PFSK-1 (cell line): Measurements from ENCODE around the gene TPSD1.

Experiments
- FOXP2 ChIP-seq: optimal IDR thresholded peaks from 2 replicates; pipeline ENCODE3; 2011; ENCODE audit warnings: borderline replicate concordance, control low read depth, inconsistent platforms; ENCODE audit not compliant: insufficient read depth; ENCODE audit errors: extremely low read length, extremely low read depth
- POLR2AphosphoS5 ChIP-seq: IDR thresholded peaks from 2 replicates; pipeline ENCODE4 v1.6.1; 2012; ENCODE audit warnings: low read depth, mild to moderate bottlenecking, control low read depth, low read length, moderate library complexity
- SIN3A ChIP-seq: IDR thresholded peaks from 2 replicates; pipeline ENCODE4 v1.6.1; 2012; ENCODE audit warnings: mild to moderate bottlenecking, low read length, moderate library complexity, borderline replicate concordance; ENCODE audit not compliant: insufficient read depth
- TAF1 ChIP-seq: IDR thresholded peaks from 2 replicates; pipeline ENCODE4 v1.6.1; 2012; ENCODE audit warnings: low read length, control low read depth, borderline replicate concordance; ENCODE audit not compliant: insufficient read depth
- TF ChIP-seq, protein P1 (sequence below), 2 experiments: IDR thresholded peaks; 2 replicates each; pipeline versions ENCODE4 v1.6.1 to v1.8.0; 2011 to 2012; ENCODE audit warnings: low read depth in 2 of 2, low read length in 2 of 2, control low read depth in 1 of 2, inconsistent platforms in 1 of 2, mild to moderate bottlenecking in 1 of 2, moderate library complexity in 1 of 2; ENCODE audit not compliant: insufficient read depth in 1 of 2

The TPSD1 gene

DNA sequence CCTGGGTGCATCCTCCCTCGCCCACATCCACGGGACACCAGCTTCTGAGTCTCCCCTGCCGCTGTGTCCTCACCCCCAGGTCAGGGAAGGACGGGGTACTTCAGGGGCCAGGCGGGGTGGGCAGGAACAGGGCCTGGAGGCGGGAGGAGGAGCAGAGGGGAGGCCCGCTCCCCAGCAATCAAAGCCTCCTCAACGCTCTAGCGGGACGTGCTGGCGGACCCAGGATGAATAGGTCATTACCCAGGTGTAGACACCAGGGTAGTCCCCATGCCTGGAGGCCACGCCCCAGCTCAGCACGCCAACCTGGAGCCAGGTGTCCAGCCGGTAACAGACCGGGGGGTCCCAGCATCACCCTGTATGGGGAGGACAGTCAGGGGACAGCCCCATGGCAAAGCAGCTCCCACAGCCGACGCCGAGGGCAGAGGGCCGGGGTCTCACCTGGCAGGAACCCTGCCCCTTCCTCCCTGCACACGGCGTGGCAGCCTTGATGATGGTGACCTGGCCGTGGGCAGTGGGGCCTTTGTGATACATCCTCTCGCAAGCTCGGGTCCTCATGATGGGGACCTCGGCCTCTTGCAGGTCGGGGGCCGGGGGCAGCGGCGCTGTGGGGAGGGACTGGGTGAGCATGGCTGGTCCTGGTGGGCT, 24.2 kb downstream of the TPSD1 start:
- TF ChIP-seq POLR2AphosphoS5 (no peak), SIN3A (no peak), TAF1 (no peak), FOXP2 (no peak)
- TF ChIP-seq, protein P1, sequence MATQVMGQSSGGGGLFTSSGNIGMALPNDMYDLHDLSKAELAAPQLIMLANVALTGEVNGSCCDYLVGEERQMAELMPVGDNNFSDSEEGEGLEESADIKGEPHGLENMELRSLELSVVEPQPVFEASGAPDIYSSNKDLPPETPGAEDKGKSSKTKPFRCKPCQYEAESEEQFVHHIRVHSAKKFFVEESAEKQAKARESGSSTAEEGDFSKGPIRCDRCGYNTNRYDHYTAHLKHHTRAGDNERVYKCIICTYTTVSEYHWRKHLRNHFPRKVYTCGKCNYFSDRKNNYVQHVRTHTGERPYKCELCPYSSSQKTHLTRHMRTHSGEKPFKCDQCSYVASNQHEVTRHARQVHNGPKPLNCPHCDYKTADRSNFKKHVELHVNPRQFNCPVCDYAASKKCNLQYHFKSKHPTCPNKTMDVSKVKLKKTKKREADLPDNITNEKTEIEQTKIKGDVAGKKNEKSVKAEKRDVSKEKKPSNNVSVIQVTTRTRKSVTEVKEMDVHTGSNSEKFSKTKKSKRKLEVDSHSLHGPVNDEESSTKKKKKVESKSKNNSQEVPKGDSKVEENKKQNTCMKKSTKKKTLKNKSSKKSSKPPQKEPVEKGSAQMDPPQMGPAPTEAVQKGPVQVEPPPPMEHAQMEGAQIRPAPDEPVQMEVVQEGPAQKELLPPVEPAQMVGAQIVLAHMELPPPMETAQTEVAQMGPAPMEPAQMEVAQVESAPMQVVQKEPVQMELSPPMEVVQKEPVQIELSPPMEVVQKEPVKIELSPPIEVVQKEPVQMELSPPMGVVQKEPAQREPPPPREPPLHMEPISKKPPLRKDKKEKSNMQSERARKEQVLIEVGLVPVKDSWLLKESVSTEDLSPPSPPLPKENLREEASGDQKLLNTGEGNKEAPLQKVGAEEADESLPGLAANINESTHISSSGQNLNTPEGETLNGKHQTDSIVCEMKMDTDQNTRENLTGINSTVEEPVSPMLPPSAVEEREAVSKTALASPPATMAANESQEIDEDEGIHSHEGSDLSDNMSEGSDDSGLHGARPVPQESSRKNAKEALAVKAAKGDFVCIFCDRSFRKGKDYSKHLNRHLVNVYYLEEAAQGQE (IDR thresholded peaks at IDR 0.05; ENCODE audit: insufficient read depth in 1 of 2, low read depth in 2 of 2, low read length in 2 of 2), result no peak

DNA sequence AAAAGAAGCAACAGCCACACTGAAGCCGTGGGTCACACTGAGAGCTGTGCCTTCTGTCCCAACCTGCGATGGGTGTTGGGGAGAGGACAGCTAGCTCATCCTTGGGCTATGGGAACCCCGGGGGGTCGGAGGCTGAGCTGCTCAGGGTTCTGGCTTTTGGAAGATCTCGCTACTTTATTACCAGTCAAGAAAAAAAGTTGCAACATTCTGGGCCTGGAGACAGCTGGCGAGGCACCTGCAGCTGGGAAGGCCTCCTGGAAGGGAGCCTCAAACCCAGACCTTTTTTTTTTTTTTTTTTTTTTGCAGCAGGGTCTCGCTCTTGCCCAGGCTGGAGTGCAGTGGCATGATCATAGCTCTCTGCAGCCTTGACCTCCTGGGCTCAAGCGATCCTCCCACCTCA, 24.9 kb downstream of the TPSD1 start:
- TF ChIP-seq POLR2AphosphoS5 (no peak), TAF1 (no peak), SIN3A (no peak), FOXP2 (no peak)
- TF ChIP-seq, protein P1 (IDR thresholded peaks at IDR 0.05; ENCODE audit: insufficient read depth in 1 of 2, low read depth in 2 of 2, low read length in 2 of 2), result no peak

- TF ChIP-seq, protein P1 (IDR thresholded peaks at IDR 0.05; ENCODE audit: insufficient read depth in 1 of 2, low read depth in 2 of 2, low read length in 2 of 2), result no peak
- TF ChIP-seq TAF1 (no peak), FOXP2 (no peak), SIN3A (no peak), POLR2AphosphoS5 (no peak)
Measured at GRCh38 chr16:1281517-1281916, 25.6 kb downstream of the TPSD1 start.

DNA sequence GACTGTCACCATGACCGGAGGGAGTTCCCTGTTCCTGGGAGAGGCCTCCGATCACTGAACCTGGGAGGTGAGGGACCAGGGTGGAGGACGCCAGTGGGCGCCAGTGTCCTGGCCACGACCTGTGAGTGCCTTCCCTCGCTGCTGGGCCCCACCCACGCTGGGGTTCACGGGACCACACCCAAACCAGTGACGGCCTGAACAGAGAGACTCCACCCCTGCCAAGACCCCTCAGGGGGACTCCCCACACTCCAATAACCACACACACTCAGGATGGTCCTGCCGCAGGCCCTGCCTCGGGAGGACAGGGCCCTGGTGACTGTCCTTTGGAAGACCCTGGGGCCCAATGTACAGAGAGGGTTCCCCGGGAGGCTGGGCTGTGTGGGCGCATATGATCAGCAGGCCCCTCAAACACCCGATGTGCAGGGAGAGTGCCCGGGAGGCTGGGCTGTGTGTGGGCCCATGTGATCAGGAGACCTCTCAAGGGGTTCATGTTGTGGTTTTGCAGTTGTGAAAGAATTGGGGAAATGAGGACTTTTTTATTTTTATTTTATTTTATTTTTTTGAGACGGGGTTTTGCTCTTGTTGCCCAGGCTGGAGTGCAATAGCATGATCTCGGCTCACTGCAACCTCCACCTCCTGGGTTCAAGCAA, 26.6 kb downstream of the TPSD1 start:
- TF ChIP-seq SIN3A (no peak), TAF1 (no peak), POLR2AphosphoS5 (no peak), FOXP2 (no peak)
- TF ChIP-seq, protein P1 (IDR thresholded peaks at IDR 0.05; ENCODE audit: insufficient read depth in 1 of 2, low read depth in 2 of 2, low read length in 2 of 2), result no peak
